GM12801 (cell line): Measurements from ENCODE around the gene GALNT9.

Experiments
- TF ChIP-seq, protein P1 (sequence below): IDR thresholded peaks from one replicate; pipeline ENCODE4 v1.5.1; 2011; ENCODE audit warnings: control low read depth; ENCODE audit not compliant: insufficient read length; ENCODE audit errors: extremely low read depth

The GALNT9 gene

DNA sequence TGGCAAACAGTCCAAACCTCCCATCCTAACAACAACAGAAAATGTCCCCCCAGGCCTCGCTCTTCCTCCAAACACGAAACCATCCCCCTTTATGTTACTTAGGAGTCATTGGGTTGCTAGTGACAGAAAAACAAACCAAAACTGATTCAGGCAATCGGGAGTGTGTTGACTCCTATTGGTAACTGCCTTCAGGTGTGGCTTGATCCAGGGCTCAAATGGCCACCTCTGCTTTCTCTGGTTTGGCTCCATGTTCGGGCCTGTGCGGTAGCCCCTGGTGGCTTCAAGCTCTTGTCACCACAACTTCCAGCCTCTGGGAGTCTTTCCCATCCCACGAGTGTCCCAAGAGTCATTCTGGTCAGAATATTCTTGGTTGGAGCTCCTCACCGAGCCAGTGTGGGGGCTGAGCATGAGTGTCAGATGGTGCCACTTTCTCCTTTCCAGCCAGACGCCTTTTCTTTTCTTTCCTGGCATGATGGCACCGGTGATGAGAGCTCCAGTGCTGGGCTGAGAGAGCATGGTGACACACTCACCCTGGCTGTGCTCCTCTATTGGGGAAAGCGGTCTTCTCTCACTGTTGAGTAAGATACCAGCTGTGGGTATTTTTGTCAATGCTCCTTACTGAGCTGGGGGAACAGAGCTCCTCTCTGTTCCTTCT, 146.6 kb downstream of the GALNT9 start:
- TF ChIP-seq, protein P1, sequence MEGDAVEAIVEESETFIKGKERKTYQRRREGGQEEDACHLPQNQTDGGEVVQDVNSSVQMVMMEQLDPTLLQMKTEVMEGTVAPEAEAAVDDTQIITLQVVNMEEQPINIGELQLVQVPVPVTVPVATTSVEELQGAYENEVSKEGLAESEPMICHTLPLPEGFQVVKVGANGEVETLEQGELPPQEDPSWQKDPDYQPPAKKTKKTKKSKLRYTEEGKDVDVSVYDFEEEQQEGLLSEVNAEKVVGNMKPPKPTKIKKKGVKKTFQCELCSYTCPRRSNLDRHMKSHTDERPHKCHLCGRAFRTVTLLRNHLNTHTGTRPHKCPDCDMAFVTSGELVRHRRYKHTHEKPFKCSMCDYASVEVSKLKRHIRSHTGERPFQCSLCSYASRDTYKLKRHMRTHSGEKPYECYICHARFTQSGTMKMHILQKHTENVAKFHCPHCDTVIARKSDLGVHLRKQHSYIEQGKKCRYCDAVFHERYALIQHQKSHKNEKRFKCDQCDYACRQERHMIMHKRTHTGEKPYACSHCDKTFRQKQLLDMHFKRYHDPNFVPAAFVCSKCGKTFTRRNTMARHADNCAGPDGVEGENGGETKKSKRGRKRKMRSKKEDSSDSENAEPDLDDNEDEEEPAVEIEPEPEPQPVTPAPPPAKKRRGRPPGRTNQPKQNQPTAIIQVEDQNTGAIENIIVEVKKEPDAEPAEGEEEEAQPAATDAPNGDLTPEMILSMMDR: no peak

DNA sequence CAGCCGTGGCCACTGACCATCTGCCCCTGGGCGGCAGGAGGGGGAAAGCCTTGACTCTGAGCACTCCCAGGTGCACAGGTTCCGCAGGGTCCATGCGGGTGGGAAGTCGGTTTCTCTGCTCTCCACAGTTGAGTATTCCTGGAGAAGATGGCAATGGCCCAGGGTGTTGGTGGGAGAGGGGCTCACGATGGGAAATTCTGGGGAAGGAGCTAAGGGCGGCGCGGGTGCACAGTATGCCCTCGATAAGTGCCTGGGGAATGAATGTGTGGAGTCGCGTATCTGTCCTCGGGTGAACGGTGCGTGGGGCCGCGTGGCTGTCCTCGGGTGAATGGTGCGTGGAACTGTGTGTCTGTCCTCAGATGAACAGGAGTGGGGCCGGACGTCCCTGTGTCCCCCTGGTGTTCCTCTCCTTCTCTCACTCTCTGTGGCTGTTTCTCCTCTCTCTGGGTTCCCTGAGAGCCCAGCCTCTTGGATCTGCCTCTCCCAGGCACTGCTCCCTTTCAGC, 147.1 kb downstream of the GALNT9 start:
- TF ChIP-seq, protein P1: no peak

DNA sequence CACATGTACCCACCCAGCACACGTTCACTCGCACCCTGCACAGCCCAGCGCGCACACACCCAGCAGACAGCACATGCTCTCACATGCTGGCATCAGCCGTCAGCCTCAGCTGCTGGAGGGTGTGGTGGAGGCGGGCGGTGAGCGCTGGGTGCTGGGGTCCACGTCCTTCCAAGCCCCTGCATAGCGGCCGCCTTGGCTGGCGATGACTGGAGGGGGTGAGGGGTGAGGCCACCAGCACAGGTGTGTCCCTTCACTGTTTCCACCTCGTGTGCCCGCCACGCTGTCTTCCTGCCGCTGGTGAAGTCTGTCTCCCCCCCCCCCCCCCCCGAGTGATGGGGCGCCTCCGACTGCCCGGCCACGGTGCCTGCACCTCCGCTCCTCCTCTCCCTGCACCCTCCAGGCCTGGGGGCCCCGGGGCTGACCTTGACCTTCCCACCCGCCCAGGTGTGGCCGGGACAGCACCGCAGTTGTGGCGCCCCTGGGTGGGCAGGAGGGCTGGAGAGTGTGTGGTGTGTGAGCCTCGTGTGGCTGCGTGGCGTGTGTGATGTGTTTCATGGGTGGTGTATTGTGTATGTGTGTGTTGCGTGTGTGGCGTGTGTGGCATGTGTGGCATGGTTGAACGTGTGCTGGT, 147.7 kb downstream of the GALNT9 start:
- TF ChIP-seq, protein P1: no peak

DNA sequence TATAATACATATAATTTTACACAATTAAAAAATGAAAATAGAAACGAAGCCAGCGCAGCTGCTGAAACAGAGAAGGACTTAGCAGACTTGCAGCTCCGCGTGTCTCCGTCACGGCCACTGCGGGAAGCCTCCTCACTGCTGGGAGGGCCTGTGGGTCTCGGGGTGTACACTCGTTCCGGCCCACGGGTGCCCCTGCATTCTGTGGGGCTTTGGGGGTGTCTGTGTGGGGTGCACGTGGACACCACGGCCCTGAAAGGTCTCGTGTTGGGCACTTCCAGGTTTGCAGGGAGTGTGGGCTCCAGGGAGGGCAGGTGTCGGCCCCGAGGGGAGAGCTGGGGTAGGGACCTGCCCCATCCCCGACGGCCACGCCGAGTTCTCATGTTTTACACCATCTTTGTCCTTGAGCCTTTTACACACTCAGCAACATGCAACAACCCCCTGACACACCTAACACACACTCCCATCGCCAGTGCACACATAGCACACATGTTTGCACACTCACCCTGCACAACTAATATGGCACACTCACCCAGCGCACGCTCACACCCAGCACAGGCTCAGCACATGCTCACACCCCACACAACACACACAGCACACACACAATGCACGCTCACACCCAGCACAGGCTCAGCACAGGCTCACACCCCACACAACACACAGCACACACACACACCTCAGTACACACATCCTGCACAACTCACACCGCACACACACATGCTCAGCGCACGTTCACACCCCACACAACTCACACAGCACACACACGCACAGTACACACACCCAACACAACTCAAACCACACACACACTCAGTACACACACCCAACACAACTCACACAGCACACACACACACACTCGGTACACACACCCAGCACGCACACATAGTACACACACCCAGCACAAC, 148.5 kb downstream of the GALNT9 start:
- TF ChIP-seq, protein P1: no peak

DNA sequence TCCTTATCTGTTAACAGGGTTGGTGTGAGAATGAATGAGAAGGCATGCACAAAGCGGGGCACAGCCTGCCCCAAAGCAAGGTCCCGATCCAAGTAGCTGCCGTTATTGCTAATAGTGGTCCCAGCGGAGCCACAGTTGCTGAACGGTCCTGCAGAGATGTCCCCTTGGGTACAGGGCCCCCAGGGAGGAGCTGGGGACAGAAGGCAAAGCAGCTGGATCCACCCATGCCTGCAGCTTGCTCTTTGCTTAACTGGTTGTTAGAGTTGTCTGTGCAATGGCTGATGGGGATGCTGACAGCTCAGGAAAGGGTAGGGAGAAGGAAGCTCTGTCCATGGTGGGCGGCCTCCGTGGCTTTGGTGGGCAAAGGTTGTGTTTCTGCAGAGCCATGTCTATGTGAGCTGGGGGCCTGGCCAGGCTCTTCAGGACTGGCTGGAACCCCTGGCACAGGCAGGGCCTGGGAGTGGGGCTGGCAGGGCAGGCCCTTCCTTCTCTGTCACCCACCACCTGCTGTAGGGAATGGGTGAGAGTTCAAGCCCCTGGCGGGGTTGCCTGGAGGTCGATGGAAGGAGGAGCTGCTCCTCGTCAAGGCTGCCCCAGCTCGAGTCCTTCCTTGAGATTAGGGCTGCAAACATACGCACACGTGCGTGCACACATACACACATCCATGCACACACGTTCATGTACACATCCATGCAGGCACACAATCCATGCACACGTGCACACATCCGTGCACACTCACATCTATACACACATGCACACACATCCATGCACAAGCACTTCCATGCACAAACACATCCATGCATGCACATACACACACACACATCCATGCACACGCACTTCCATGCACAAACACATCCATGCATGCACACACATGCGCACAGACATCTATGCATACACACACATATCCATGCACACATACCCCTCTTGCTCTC, 149.7 kb downstream of the GALNT9 start:
- TF ChIP-seq, protein P1: no peak

DNA sequence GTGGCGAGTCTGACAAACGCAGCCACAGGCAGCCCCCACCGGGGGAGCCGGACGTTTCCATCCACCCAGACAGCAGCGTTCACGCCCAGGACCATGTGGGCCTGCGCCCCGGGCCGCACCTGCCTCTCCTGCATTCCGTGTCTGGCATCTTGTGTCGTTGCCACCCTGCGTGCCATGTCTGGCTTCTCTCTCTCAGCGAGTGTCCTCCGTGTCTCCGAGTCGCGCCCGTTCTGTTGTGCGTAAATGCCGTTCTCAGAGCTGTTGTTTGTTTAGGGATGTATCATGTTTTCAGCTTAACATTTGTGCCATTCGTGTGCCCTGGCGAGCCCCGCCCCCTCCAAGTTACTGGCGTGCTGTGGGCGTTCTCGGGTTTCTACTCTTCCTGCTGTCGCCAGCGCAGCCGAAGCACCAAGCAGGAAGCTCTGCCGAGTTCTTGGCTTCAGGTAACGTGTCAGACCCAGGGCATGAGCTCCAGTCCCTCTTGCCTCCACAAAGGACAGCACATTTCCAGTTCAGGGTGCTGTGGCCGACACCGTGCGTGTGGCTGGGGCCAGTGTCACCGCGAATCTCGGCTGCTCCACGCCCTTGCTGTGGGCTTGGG, 150.5 kb downstream of the GALNT9 start:
- TF ChIP-seq, protein P1: no peak
